Activated CD8-positive, alpha-beta memory T cell treated with anti-CD3 and anti-CD28 coated beads for 24 hours (primary cell): ENCODE data around the gene C9orf153.
"Not testable (repeated sequence)": the region's sequence is repeated elsewhere in the genome, so short reads cannot be mapped to it uniquely, and the experiment has no call there.

Experiments
- DNase-seq: peaks from one replicate; pipeline ENCODE4 v3.0.0-alpha.2; 2020

The C9orf153 gene

DNA sequence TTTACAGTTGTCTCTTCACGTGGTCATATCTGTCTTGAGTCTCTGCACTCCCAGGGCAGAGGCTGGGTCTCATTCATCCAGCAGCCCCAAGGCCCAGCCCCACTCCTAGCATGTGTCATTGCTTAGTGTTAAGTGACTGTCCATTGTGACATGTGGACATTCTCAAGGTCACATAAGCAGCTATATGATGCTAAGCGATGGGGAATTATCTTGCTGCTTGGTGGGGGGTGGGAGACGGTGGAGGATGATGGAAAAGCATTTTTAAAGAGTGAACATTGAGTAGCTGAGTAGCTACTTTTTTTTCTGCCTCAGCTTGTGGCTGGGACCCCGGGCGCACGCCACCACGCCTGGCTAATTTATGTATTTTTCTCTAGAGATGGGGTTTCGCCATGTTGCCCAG is at the start of gene C9orf153:
Gene C9orf153 (minus strand): TSS at position 101 of the 400 bp plus-strand sequence. CDS start 30,054 bp downstream, outside the sequence.
- DNase-seq, result no peak

GRCh38 chr9:86308687-86309086 is 49.2 kb upstream of the C9orf153 start:
- DNase-seq, result no peak

DNA sequence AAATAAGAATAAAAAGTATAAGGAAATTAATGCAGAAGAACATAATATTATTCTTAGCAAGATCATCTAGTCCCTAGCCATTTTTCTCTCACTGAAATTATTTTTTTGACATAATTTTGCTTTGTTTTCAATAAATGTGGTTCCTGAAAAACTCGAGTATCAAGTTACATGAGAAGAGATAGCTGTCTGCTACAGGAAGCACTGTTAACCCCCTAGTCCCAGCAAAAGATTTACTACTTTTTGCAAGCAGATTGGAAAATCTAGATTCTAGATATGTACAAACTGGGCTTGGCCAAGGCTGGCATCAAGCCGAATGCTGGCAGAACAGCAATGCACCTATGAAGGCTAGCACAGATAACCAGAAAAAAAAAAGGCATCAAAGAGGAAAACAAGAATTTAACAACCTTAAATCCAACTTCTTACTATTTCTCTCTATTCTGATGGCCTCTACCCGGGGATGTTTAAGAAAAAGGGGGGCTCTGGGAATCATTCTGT is 44.8 kb upstream of the C9orf153 start:
- no peak for DNase-seq

DNA sequence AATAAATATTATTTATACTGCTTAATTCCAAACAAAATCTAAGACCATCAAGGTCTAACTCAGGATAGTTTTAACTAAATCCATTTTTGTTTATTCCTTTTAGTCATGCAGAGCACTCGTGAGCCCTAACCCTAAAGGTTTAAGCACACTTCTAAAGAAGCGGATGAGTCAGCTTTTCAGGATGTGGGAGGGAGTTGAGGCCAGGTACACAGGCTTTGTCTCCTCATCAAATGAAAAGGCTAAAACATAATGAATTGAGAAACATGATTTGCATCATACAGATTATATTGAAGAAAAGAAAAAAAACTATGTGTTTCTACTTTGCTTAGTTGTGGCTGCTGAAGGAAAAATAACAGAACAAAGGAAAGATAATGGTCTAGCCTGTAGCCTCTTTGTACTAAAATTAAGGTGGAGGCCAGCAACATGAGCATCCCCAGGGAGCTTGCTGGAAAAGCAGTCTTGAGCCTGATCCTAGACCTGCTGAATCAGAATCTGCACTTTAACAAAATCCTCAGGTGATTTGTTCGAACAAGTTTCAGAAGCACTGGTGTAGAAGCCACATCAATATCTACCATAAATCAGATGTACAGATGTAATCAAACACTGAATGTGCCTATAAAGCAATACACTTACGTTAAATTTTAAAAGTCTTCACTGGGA is 44.0 kb upstream of the C9orf153 start:
- no peak for DNase-seq

DNA sequence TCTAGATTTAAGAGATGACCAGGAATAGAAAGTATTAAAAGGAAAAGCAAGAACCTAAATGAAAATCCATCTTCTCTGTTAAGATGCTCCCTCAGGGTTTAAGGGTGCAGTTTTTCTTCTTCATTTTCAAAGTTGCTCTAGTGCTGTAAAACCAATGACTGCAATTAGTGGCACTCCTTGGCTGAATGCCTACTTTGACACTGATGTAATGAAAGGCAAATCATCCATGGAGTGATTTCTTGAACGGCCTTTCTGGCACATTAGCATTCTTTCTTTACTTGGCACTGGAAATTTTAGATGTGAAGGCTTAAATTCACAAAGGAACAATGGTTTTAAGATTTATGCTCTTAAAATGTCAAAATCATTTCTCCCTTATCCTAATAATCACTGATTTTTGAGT is 42.2 kb upstream of the C9orf153 start:
- no peak for DNase-seq

GRCh38 chr9:86300701-86301100 is 41.2 kb upstream of the C9orf153 start:
- no peak for DNase-seq

- DNase-seq, result no peak
Measured at GRCh38 chr9:86298873-86299272, 39.4 kb upstream of the C9orf153 start.

DNA sequence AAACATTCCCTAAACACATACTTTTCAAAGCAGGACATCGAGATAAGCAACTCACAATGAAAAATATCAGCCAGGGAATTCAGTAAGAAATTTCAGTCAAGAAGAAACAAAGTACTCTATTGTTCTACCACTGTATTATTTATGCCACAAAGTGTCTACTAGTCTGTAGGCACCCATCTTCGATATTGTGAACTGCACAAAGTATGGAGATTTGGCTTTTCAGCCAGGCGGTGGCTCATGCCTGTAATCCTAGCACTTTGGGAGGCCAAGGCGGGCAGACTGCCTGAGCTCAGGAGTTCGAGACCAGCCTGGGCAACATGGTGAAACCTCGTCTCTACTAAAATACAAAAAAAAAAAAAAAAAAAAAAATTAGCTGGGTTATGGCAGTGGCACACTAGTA is 30.9 kb upstream of the C9orf153 start:
- not testable (repeated sequence) for DNase-seq

DNA sequence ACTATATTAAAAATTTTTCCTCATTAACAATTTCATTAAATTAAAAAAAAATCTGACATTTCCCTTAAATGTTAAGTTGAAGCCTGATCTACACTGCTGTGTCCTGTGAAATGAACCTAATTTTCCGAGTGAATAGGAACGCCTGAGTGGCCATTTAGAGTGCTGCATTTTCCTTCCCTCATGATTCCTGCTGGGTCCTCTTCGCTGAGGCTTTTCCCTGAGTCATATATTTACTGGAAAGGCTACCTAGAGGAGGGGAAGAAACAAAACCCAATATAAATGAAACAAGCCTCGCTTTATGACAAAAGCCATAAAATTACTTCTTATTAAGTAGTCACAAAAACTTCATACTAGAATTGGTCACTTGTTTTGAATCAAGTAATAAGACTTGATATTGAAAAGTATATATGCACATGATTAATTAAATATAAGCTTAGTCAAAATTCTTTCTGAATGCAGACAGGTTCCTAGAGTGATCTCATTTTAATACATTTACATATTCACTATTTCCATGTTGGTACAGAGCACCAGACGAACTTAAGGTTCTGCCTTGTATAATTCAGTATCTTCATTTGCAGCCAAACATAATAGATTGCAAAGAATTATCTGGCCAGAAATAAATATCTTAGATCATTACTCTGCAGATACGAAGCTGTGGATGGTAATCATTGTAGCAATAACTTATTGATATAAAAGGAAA is 29.2 kb upstream of the C9orf153 start:
- no peak for DNase-seq

- no peak for DNase-seq
Measured at GRCh38 chr9:86287013-86287412, 27.6 kb upstream of the C9orf153 start.

DNA sequence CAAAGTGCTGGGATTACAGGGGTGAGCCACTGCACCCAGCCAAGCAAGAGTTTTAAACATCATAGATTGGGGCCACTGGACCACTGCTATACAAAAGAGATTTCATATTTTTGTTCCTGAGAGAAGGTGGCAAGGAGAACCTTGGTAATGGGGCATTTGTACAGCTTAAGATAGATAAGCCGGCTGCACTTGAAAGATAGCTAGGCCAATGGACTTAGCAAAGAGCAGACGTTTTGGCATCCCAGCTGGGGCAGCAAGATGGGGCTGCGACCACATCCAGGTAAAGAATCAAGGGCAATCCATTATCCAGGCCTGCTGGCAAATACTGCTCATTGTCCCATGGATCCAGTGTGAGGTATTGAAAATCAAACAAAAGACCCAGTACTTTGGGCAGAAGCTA is 26.8 kb upstream of the C9orf153 start:
- no peak for DNase-seq

GRCh38 chr9:86285261-86285660 is 25.8 kb upstream of the C9orf153 start:
- no peak for DNase-seq

GRCh38 chr9:86282979-86283535 is 23.6 kb upstream of the C9orf153 start:
- DNase-seq, result no peak

GRCh38 chr9:86282077-86282978 is 22.9 kb upstream of the C9orf153 start, which contains the start of gene ISCA1:
TSS of gene ISCA1 (minus strand) at chr9:86282538. CDS start at chr9:86282458, 80 bp downstream.
- DNase-seq, result peak; percentile 100

DNA sequence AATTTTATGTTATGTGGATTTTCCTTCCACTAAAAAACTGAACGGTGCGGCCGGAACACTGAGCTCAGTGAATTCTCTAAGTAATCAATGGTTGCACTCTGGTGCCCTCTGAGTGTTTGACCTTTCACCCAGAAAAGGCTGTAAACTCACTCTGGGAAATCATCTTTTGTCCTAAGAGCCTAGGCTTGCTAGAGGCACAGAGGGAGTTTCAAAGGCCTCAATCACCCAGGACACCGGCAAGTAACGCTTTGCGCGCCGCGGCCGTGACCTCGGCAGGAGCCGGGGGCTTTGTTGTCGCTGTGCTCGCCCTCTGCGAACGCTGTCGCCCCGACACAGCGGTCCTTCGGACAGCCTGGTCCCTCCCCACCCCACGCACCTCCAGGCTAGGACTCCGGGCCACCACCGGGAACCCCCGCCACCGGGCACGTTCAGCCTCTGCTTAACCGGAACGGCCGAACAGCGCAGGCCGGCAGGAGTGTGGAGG is 22.2 kb upstream of the C9orf153 start:
- DNase-seq, result no peak

GRCh38 chr9:86280580-86280979 is 21.1 kb upstream of the C9orf153 start:
- no peak for DNase-seq

- no peak for DNase-seq
Measured at GRCh38 chr9:86279839-86280238, 20.4 kb upstream of the C9orf153 start.

DNA sequence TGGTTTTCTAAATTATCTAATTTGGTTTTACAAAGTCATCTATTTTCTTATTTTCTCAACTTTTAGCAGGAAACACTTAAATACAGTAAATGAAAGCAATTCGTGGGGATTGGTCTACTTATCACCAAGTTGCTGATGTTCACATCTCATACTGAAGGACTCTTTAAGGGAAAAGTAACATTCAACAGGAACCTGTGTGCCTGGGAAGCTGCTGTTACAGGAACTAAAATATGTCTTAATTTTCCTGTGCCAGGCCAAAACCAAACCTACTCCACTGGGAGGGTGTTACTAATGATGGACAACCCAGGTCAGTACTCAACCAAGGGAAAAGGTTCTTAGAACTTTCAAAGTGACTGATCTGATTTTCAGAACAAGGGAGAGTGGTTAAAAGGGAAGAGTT is 17.6 kb upstream of the C9orf153 start:
- DNase-seq, result no peak

DNA sequence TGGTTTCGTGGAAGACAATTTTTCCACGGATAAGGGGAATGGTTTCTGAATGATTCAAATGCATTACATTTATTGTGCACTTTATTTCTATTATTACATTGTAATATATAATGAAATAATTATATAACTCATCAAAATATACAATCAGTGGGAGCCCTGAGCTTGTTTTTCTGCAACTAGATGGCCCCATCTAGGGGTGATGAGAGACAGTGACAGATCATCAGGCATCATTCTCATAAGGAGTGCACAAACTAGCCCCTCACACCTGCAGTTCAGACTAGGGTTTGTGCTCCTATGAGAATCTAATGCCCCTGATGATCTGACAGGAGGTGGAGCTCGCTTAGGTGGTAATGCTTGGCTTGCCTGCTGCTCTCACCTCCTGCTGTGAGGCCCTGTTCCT is 16.5 kb upstream of the C9orf153 start:
- DNase-seq, result no peak

DNA sequence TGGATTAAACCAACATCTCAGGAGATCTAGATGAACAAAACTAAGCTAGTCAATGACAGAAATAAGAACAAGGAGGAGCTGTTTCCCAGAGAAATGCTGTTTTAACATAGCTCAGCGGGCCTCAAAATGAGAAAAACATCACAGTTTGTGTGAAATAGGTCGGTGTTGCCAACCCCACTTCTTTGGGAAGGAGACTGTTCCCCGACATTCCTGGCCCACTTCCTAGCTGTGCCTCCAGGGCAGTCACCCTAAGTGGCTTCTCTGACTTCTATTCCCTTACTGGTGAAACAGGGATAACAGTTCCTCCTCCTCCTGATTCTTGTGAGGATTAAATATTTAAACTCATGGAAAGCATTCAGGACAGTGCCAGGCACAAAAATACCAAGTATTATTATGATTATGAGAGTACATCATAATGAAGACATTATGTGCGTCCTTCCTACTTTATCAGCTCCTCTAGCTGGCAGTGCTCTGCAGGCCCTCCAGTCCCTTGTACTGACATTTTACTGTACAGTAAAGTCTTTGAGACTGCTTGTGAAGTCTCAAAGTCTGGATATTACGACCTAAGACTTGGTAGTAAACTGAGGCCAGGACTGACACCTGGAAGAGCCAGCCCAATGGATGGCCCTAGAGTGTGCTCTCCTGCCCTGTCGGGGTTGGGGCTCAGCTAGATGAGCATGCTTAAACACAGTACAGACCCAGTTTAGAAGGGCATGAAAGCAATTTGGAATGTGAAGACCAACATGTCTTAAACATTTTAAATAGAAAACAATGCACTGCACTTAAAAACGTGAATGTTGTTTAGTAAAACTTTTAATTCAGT is 15.6 kb upstream of the C9orf153 start:
- DNase-seq, result no peak

- DNase-seq, result no peak
Measured at GRCh38 chr9:86272221-86272620, 12.8 kb upstream of the C9orf153 start.

GRCh38 chr9:86263876-86264275 is 4.4 kb upstream of the C9orf153 start:
- no peak for DNase-seq
